Keratinocyte (primary cell): ENCODE results near the gene SMARCC2. TPM values are rescaled to one million over a fixed set of nuclear protein-coding genes. Genes with fewer than 3 reads are reported as not detected.
A peak's percentile ranks its signal among the peaks of the same experiment; 100 is the strongest.

Experiments used
- DNase-seq: peaks from one replicate; pipeline ENCODE4 v3.0.0-alpha.2; 2011; ENCODE audit warnings: low read depth, missing footprints, low spot score
- FAIRE-seq: peaks from 2 replicates; lab custom pipeline; 2011; peaks lifted over from hg19 to GRCh38; lab: Jason Lieb, UNC
- H2AFZ ChIP-seq: 2 replicates; pipeline ENCODE4 v1.6.0; 2012; ENCODE audit warnings: low read length, control low read depth, inconsistent platforms; ENCODE audit not compliant: control insufficient read depth
- H3K27ac ChIP-seq: 2 replicates; pipeline ENCODE4 v1.5.1; 2011; ENCODE audit warnings: low read length; ENCODE audit not compliant: control insufficient read depth, insufficient read depth
- H3K27me3 ChIP-seq: 3 replicates; pipeline ENCODE4 v1.6.0; 2011; ENCODE audit warnings: low read length; ENCODE audit not compliant: control insufficient read depth, insufficient read depth; ENCODE audit errors: extremely low read depth
- H3K36me3 ChIP-seq, 2 experiments: 2 replicates in 1 of 2; 3 replicates in 1 of 2; pipeline ENCODE4 v1.5.1; 2011; ENCODE audit warnings: low read length in 2 of 2, mild to moderate bottlenecking in 1 of 2; ENCODE audit not compliant: control insufficient read depth in 2 of 2, insufficient read depth in 2 of 2; ENCODE audit errors: extremely low read depth in 1 of 2
- H3K4me1 ChIP-seq: 3 replicates; pipeline ENCODE4 v1.5.1; 2011; ENCODE audit warnings: low read length; ENCODE audit not compliant: control insufficient read depth, insufficient read depth; ENCODE audit errors: extremely low read depth
- H3K4me2 ChIP-seq: 3 replicates; pipeline ENCODE4 v1.6.0; 2011; ENCODE audit warnings: low read depth, low read length; ENCODE audit not compliant: control insufficient read depth, insufficient read depth; ENCODE audit errors: extremely low read depth
- H3K4me3 ChIP-seq, 3 experiments: fragments of 200-600 bp in 1 of 3; sonication (generic) in 1 of 3; 2 replicates in 2 of 3; 3 replicates in 1 of 3; pipeline ENCODE4 v1.5.1; 2011 to 2016; ENCODE audit warnings: low read length in 3 of 3, mild to moderate bottlenecking in 3 of 3, control low read depth in 2 of 3, inconsistent platforms in 1 of 3, low read depth in 1 of 3, mixed read lengths in 1 of 3, mixed run types in 1 of 3, moderate library complexity in 1 of 3; ENCODE audit not compliant: control insufficient read depth in 2 of 3, insufficient read depth in 2 of 3; ENCODE audit errors: extremely low read depth in 1 of 3
- H3K79me2 ChIP-seq: 2 replicates; pipeline ENCODE4 v1.6.0; 2012; ENCODE audit warnings: low read length; ENCODE audit not compliant: control insufficient read depth, insufficient read depth
- H3K9ac ChIP-seq: 3 replicates; pipeline ENCODE4 v1.6.0; 2011; ENCODE audit warnings: low read length; ENCODE audit not compliant: control insufficient read depth, insufficient read depth; ENCODE audit errors: extremely low read depth
- H3K9me1 ChIP-seq: 3 replicates; pipeline ENCODE4 v1.6.0; 2011; ENCODE audit warnings: low read length; ENCODE audit not compliant: control insufficient read depth, insufficient read depth; ENCODE audit errors: extremely low read depth
- H3K9me3 ChIP-seq: 2 replicates; pipeline ENCODE4 v1.5.1; 2012; ENCODE audit warnings: low read depth, low read length; ENCODE audit not compliant: control insufficient read depth
- H4K20me1 ChIP-seq: 3 replicates; pipeline ENCODE4 v1.6.0; 2011; ENCODE audit warnings: low read length; ENCODE audit not compliant: control insufficient read depth, insufficient read depth; ENCODE audit errors: extremely low read depth
- CTCF ChIP-seq, 3 experiments: IDR thresholded peaks in 1 of 3; conservative IDR thresholded peaks in 1 of 3; optimal IDR thresholded peaks in 1 of 3; 2 replicates in 2 of 3; 3 replicates in 1 of 3; pipeline versions ENCODE3 to v1.5.1; 2011; ENCODE audit warnings: low read length in 3 of 3, mild to moderate bottlenecking in 3 of 3, moderate library complexity in 2 of 3, control low read depth in 1 of 3, inconsistent platforms in 1 of 3; ENCODE audit not compliant: insufficient read depth in 2 of 3; ENCODE audit errors: extremely low read depth in 1 of 3
- EZH2 ChIP-seq: IDR thresholded peaks from one replicate; pipeline ENCODE4 v1.6.1; 2012; ENCODE audit warnings: inconsistent platforms, mild to moderate bottlenecking, low read length, moderate library complexity
- dilution Hi-C: fragments of 300-500 bp; cut with MboI; formaldehyde crosslinking; loops from one replicate; pipeline ENCODE4 v1.7.0; 2020; ENCODE audit warnings: low sequenced_read_pairs; ENCODE audit not compliant: extremely low pct_ligation_motif_present
- polyA plus RNA-seq, 5 experiments: library from polyadenylated mRNA; depleted of rRNA in 3 of 5; stranded (reverse) in 3 of 5; stranded (forward) in 1 of 5; unstranded in 1 of 5; fragments of >200 nt; gene quantifications; 1 replicate in 1 of 5; 2 replicates in 3 of 5; 3 replicates in 1 of 5; pipeline versions ENCODE4 v1.2.1 to v1.2.3, GENCODE V29; 2011 to 2012; ENCODE audit warnings: missing spikeins in 2 of 5, low read depth in 1 of 5, low replicate concordance in 1 of 5

The SMARCC2 gene
- polyA plus RNA-seq, 1 donor (not counting 4 experiments of a cell fraction or from before 2014, with no cell fraction given) = 32.5 TPM

- DNase-seq (no peak), FAIRE-seq (no peak)
- TF ChIP-seq EZH2 (no peak), CTCF (optimal IDR thresholded peaks at IDR 0.05 in 1 of 3, IDR thresholded peaks at IDR 0.05 in 1 of 3, conservative IDR thresholded peaks at IDR 0.05 in 1 of 3; ENCODE audit: extremely low read depth in 1 of 3, insufficient read depth in 2 of 3, low read length in 3 of 3) (no peak)
- no peaks in the 10 kb centered on the region for H3K9me3 ChIP-seq
- dilution Hi-C loops = no loop called here
- H3K9me1 ChIP-seq = no peaks in the 10 kb centered on the region
- H3K36me3 ChIP-seq = peaks cover 0 to 4% of the 10 kb centered on the region in 2 experiments
- peaks cover 4% of the 10 kb centered on the region for H3K79me2 ChIP-seq
- H3K4me2 ChIP-seq = no peak overlapping the region
- peaks cover 8% of the 10 kb centered on the region for H3K4me1 ChIP-seq
- no peak overlapping the region for H2AFZ ChIP-seq
- no peaks in the 10 kb centered on the region for H4K20me1 ChIP-seq
- no peak overlapping the region for H3K4me3 ChIP-seq
- H3K9ac ChIP-seq = no peak overlapping the region
- no peaks in the 10 kb centered on the region for H3K27me3 ChIP-seq
- H3K27ac ChIP-seq = no peak overlapping the region
Measured at GRCh38 chr12:56229082-56229481, 39.8 kb upstream of the SMARCC2 start.

- no peaks in the 10 kb centered on the region for H3K9me3 ChIP-seq
- H3K9ac ChIP-seq = peak overlapping the region; percentile 80
- FAIRE-seq = no peak
- H3K79me2 ChIP-seq = peaks cover 18% of the 10 kb centered on the region
- no peak overlapping the region for H3K27ac ChIP-seq
- peaks cover 24% of the 10 kb centered on the region for H3K4me1 ChIP-seq
- peaks cover 0 to 4% of the 10 kb centered on the region in 2 experiments for H3K36me3 ChIP-seq
- H3K9me1 ChIP-seq = no peaks in the 10 kb centered on the region
- H2AFZ ChIP-seq = no peak overlapping the region
- H3K4me3 ChIP-seq = peak overlapping the region; percentile 55 to 94 (median 87)
- DNase-seq = no peak
- peak overlapping the region; percentile 96 for H3K4me2 ChIP-seq
- H4K20me1 ChIP-seq = no peaks in the 10 kb centered on the region
- dilution Hi-C loops = no loop called here
- no peaks in the 10 kb centered on the region for H3K27me3 ChIP-seq
- TF ChIP-seq CTCF (optimal IDR thresholded peaks at IDR 0.05 in 1 of 3, IDR thresholded peaks at IDR 0.05 in 1 of 3, conservative IDR thresholded peaks at IDR 0.05 in 1 of 3; ENCODE audit: extremely low read depth in 1 of 3, insufficient read depth in 2 of 3, low read length in 3 of 3) (no peak), EZH2 (no peak)
Measured at GRCh38 chr12:56224954-56225353, 35.7 kb upstream of the SMARCC2 start.
